Activated CD4-positive, alpha-beta memory T cell treated with anti-CD3 and anti-CD28 coated beads, Interleukin-2, amount 10 ng/mL, durations not matched to agents 7 days and 5 days (primary cell): ENCODE measurements around the gene ADM5. TPM values are rescaled to one million over a fixed set of nuclear protein-coding genes. Genes with fewer than 3 reads are reported as not detected.

ENCODE experiments used
- CTCF ChIA-PET: fragments of 350-600 bp; sonication (Branson Sonifier 250); formaldehyde crosslinking; loops from one replicate; lab custom pipeline; 2021; ENCODE audit warnings: antibody characterized with exemption, inconsistent platforms; lab: Charles Lee
- POLR2A ChIA-PET: fragments of 350-600 bp; sonication (Branson Sonifier 250); formaldehyde crosslinking; loops from one replicate; lab custom pipeline; 2021; ENCODE audit warnings: antibody characterized with exemption; lab: Charles Lee
- DNase-seq: peaks from one replicate; pipeline ENCODE4 v3.0.0-alpha.2; 2020
- H3K27ac Mint-ChIP-seq: one replicate; pipeline ENCODE4 v1.8.0; 2021; ENCODE audit warnings: mild to moderate bottlenecking, mixed read lengths
- H3K27me3 Mint-ChIP-seq: one replicate; pipeline ENCODE4 v1.8.0; 2021; ENCODE audit warnings: mixed read lengths
- H3K36me3 Mint-ChIP-seq: one replicate; pipeline ENCODE4 v1.8.0; 2021; ENCODE audit warnings: low read depth, mixed read lengths
- H3K4me1 Mint-ChIP-seq: one replicate; pipeline ENCODE4 v1.8.0; 2021; ENCODE audit warnings: mixed read lengths
- H3K4me3 Mint-ChIP-seq: one replicate; pipeline ENCODE4 v1.8.0; 2021; ENCODE audit warnings: mild to moderate bottlenecking, mixed read lengths
- H3K9me3 Mint-ChIP-seq: one replicate; pipeline ENCODE4 v1.8.0; 2021; ENCODE audit warnings: mixed read lengths
- total RNA-seq, 2 experiments: library from RNA; stranded (reverse); gene quantifications; one replicate each; pipeline ENCODE4 v1.2.3, GENCODE V29; 2021

The ADM5 gene, protein sequence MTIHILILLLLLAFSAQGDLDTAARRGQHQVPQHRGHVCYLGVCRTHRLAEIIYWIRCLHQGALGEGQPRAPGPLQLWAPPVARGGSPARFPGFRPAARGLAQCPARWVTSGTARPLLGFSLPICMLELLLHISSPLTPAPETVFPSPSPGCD
- total RNA-seq, result 1 to 10 TPM; 2.6 to 2.9 TPM

DNA sequence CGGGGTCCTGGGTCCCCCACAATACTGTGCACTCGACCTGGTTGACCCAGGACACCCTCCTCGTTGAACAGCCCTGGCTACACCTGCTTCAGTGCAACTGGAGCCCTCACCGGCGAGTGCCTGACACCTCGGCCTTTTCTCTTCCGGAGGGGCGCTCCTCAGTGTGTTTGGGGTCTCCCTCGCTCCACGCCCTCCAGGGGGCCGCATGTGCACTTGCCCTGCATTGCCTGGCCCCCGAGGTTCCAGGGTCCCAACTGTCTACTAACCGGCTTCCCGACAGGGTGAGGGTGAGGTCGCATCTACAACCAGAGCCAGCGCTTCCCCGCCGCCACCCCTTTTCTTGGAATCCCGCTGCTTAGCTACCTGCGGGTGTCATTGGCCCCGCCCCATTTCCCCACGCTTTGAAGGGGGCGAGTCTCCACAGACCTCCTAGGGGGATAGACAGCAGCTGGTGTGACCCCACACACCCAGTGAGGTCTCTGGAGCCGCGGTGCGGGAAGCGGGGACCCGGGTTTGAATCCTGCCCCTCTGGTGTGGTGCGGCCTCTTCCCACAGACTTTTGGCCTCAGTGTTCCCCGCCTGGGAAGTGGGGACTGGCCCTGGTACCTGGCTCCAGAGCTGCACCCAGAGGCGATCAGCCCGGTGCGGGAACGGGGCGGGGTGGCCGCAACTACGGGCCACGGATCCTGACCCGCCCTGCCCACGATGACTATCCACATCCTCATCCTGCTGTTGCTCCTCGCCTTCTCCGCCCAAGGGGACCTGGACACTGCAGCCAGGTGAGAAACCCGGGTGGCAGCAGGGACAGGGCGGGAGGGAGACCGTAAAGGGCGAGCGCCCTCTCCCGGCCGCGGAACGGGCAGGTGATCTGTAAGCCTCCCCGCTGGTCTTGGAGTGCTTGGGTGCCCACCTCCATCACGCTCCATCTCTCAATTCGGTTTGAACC lies at the start of gene ADM5:
ADM5 (plus strand) TSS at position 462 of the 946 bp plus-strand sequence; CDS start at position 706, 244 bp downstream.
- DNase-seq, result peak; percentile 35
- Mint-ChIP-seq H3K27ac (no peak within 1 kb of the TSS), H3K27me3 (peaks cover 22% of the 10 kb centered on the region), H3K4me1 (peaks cover 33% of the 10 kb centered on the region), H3K4me3 (peak within 1 kb of the TSS; percentile 65), H3K36me3 (peaks cover 28% of the 10 kb centered on the region), H3K9me3 (no peaks in the 10 kb centered on the region)
- POLR2A ChIA-PET, result interaction anchor here (1.1 kb wide), 1 partner anchor 10 kb away, joined by 5 read pairs; no protein-coding TSS in a partner anchor
- CTCF ChIA-PET, result interaction anchor here (0.6 to 1.0 kb wide), 2 partner anchors 17 to 244 kb away, joined by 3 read pairs; no protein-coding TSS in a partner anchor

DNA sequence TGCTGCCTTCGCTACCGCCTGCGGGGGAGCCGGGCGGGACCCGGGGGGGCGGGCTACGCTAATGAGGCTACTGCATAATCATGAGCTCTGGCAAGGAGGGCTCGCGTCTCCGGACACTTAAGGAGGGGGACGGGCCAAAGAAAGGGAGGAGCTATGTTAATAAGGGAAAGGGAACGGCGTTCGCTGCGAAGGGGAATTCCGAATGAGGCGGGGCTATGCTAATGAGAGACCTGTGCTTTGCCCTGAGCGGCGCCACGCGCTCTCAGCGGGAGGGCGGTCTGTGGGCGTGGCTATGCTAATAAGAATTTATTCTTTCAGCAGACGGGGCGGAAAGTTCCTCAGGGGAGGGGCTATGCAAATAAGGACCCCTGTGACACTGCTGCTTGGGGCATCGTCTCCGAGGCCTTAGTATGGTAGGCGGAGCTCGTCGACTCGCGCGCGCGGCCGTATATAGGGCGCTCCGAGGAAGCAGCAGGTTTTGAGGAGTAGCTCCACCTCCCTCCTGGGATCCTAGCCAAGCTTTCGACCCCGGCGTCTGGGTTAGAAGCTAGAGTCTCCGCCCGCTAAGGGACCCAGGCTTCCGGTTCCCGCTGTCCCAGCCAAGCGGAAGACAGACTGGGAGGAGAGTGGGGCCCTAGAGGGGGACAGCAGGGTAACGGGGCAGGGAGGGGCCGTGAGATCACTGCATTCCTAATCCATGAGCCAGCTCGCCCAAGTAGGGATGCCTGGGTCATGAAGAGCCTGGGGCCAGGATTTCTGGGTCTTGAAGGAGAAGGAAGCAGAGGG lies 49.1 kb upstream of the ADM5 start, which contains the start of gene RRAS:
RRAS (minus strand) TSS at position 31 of the 786 bp plus-strand sequence. CDS start 45 bp downstream, outside the sequence.
- peaks cover 6% of the 10 kb centered on the region for H3K27me3 Mint-ChIP-seq
- peak; percentile 100 for DNase-seq
- peaks cover 14% of the 10 kb centered on the region for H3K36me3 Mint-ChIP-seq
- peak within 1 kb of the TSS; percentile 98 for H3K4me3 Mint-ChIP-seq
- no peaks in the 10 kb centered on the region for H3K9me3 Mint-ChIP-seq
- H3K27ac Mint-ChIP-seq, result peak within 1 kb of the TSS; percentile 94
- ChIA-PET POLR2A (interaction anchor here (0.7 to 6.1 kb wide), 16 partner anchors 9 to 305 kb away, joined by 3 to 91 read pairs (median 3); partner anchors contain the start of genes ALDH16A1, BCL2L12, CD37 and IRF3), CTCF (interaction anchor here (0.7 to 5.2 kb wide), 15 partner anchors 24 to 647 kb away, joined by 3 to 90 read pairs (median 4); partner anchors contain the start of genes LIN7B, PRMT1 and RUVBL2)
- peaks cover 59% of the 10 kb centered on the region for H3K4me1 Mint-ChIP-seq

DNA sequence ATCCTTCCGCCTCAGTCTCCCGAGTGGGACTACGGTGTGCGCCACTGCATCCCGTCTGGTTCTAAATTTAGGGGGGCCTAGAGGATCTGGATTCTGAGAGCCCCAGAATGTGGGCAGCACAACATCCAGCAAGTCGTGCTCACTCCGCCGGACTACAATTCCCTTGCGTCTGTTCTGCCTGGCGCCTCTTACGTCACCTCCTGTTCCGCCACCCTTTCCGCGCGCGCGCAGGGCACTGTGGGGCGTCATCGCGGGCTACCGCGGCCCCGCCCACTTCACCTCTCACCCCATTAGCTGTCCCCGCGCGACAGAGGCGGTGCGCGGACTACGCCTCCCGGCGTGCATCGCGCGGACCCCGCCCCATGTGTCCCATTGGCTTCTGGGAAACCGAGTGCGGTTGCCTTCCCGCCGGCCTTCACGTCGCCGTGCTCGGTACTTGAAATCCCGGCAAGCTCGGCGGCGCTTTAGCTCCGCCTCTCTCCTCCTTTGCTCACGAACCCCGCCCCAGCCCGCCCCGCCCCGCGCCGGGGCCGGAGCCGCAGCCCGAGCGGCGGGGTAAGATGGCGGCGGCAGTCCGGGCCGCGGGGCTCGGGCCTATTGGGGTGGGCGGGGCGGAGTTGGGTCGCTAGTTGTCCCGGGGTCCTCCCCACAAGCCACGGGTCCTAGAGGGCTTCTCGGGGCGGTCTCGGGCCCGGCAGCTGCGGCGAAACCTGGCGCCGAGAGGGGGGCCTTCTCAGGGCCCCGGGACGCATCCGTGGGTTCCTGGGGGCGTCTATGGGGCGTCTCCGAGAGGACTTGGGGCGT lies 47.5 kb upstream of the ADM5 start, which contains the start of gene SCAF1:
SCAF1 (plus strand) TSS at position 522 of the 804 bp plus-strand sequence. CDS start 2,818 bp downstream, outside the sequence.
- peak within 1 kb of the TSS; percentile 94 for H3K27ac Mint-ChIP-seq
- DNase-seq, result peak; percentile 100
- peaks cover 58% of the 10 kb centered on the region for H3K4me1 Mint-ChIP-seq
- peaks cover 28% of the 10 kb centered on the region for H3K36me3 Mint-ChIP-seq
- peak within 1 kb of the TSS; percentile 98 for H3K4me3 Mint-ChIP-seq
- peaks cover 6% of the 10 kb centered on the region for H3K27me3 Mint-ChIP-seq
- ChIA-PET POLR2A (interaction anchor here (0.6 to 6.1 kb wide), 11 partner anchors 15 to 649 kb away, joined by 3 to 91 read pairs (median 6); partner anchors contain the start of genes BCL2L12, GYS1, IRF3 and NOSIP), CTCF (interaction anchor here (0.9 to 5.2 kb wide), 6 partner anchors 33 to 101 kb away, joined by 3 to 90 read pairs (median 3); partner anchors contain the start of genes NOSIP and PRMT1)
- H3K9me3 Mint-ChIP-seq, result no peaks in the 10 kb centered on the region

DNA sequence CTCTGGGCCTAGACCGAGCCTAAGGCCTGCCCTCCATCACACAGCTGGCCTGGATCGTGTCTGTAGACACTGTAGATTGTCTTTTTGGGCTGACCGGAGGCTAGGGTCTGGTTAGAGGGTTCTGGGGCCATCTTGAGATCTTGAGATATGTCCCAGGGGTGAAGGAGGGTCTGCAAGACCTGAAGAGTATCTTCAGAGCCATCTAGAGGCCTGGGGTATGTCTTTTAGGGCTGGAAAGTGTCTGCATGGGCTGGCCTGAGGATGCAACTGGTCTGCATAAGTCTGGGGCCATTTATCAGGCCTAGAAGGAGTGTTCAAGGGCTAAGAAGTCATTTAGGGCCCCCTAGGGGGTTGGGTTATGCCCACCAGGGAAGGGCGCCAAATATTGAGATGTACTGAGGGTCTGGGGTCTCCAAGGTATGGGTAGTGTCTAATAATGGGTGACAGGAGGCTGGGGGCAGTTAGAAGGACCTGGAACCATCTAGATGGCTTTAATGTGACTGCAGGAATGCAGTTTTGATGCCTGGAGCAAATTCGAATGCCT lies 46.8 kb upstream of the ADM5 start:
- Mint-ChIP-seq H3K9me3 (no peaks in the 10 kb centered on the region), H3K4me3 (peak overlapping the region; percentile 98), H3K27me3 (peaks cover 6% of the 10 kb centered on the region), H3K36me3 (peaks cover 34% of the 10 kb centered on the region), H3K27ac (peak overlapping the region; percentile 94), H3K4me1 (peaks cover 57% of the 10 kb centered on the region)
- CTCF ChIA-PET, result interaction anchor here (0.9 to 5.2 kb wide), 7 partner anchors 32 to 111 kb away, joined by 3 to 90 read pairs (median 3); partner anchors contain the start of genes NOSIP and PRMT1
- POLR2A ChIA-PET, result interaction anchor here (0.6 to 6.1 kb wide), 14 partner anchors 14 to 649 kb away, joined by 3 to 91 read pairs (median 5); partner anchors contain the start of genes BCL2L12, GYS1, IRF3 and NOSIP
- DNase-seq, result no peak

DNA sequence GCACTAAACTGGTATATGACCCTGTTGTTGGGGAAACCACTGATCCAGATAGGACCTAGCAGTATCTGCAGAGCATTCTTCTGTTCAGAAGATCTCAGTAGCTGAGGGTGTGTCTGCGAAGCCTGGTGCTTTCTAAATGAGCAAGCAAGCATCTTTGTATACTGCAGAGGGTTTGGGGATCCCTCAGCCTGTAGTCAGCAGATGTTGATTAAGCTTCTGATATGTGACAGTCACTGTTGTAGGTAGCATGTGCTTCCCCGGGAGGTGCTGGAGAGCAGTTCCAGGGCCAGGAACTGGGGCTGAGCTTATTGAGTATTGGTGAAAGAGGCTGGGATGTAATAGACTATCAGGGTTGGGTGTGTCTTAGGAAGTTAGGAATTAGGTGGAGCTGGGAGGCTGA lies 45.9 kb upstream of the ADM5 start:
- ChIA-PET CTCF (interaction anchor here (0.9 to 5.2 kb wide), 5 partner anchors 20 to 112 kb away, joined by 3 to 90 read pairs (median 3); partner anchors contain the start of gene PRMT1), POLR2A (interaction anchor here (0.9 to 6.1 kb wide), 13 partner anchors 12 to 650 kb away, joined by 3 to 91 read pairs (median 6); partner anchors contain the start of genes BCL2L12, IRF3, NOSIP and PRMT1)
- Mint-ChIP-seq H3K27ac (peak overlapping the region; percentile 94), H3K4me1 (peaks cover 50% of the 10 kb centered on the region), H3K9me3 (no peaks in the 10 kb centered on the region), H3K36me3 (peaks cover 34% of the 10 kb centered on the region), H3K27me3 (peaks cover 2% of the 10 kb centered on the region), H3K4me3 (peak overlapping the region; percentile 98)
- DNase-seq, result peak; percentile 44

DNA sequence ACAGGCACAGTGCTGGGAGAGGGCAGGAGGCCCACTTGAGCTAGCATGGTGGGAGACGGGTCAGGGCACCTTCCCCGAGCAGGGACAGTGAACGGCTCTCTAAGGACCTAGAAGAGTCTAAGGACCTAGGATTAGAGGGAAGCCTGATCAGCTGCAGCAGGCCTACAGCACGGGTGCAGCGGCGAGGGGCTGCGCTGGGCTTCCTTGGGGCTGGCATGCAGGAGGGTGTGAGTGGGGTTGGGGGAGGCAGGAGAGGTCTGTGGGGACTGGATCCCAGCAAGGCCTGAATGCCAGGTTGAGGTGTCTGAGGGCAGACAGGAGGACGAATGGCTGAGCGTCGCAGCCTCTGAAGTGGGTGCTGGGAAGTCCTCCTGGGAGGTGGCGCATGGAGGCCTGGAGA lies 43.8 kb upstream of the ADM5 start:
- ChIA-PET POLR2A (interaction anchor here (1.3 to 3.0 kb wide), 2 partner anchors 15 to 31 kb away, joined by 3 to 11 read pairs; partner anchors contain the start of gene PRMT1), CTCF (interaction anchor here (0.8 kb wide), 1 partner anchor 20 kb away, joined by 3 read pairs; no protein-coding TSS in a partner anchor)
- H3K27me3 Mint-ChIP-seq, result no peaks in the 10 kb centered on the region
- H3K27ac Mint-ChIP-seq, result no peak overlapping the region
- no peaks in the 10 kb centered on the region for H3K9me3 Mint-ChIP-seq
- peaks cover 37% of the 10 kb centered on the region for H3K4me1 Mint-ChIP-seq
- peaks cover 46% of the 10 kb centered on the region for H3K36me3 Mint-ChIP-seq
- H3K4me3 Mint-ChIP-seq, result no peak overlapping the region
- DNase-seq, result no peak

DNA sequence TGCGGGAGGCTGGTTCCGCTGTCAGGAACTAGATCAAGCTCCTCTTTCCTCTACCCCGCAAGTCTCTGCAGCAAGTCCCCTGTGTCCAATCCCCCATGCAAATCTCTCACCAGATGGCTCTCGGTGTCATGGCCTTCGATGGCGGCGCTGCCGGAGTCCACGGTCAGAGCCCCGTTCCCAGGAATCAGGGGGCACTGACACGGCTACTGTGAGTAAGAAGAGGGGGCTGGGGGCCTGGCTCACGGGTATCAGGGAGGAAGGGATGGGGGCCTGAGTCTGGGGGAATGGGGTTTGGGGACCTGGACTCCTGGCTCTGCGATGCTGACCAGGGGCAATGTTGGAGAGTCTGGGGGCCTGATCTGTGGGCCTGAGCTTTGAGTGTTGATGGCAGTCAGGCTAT lies 43.4 kb upstream of the ADM5 start:
- H3K27me3 Mint-ChIP-seq, result no peaks in the 10 kb centered on the region
- no peak for DNase-seq
- H3K4me3 Mint-ChIP-seq, result no peak overlapping the region
- peaks cover 47% of the 10 kb centered on the region for H3K36me3 Mint-ChIP-seq
- H3K4me1 Mint-ChIP-seq, result peaks cover 33% of the 10 kb centered on the region
- ChIA-PET CTCF (no interaction called here), POLR2A (interaction anchor here (0.8 to 3.0 kb wide), 3 partner anchors 15 to 31 kb away, joined by 3 to 11 read pairs (median 3); partner anchors contain the start of gene PRMT1)
- H3K27ac Mint-ChIP-seq, result no peak overlapping the region
- H3K9me3 Mint-ChIP-seq, result no peaks in the 10 kb centered on the region

DNA sequence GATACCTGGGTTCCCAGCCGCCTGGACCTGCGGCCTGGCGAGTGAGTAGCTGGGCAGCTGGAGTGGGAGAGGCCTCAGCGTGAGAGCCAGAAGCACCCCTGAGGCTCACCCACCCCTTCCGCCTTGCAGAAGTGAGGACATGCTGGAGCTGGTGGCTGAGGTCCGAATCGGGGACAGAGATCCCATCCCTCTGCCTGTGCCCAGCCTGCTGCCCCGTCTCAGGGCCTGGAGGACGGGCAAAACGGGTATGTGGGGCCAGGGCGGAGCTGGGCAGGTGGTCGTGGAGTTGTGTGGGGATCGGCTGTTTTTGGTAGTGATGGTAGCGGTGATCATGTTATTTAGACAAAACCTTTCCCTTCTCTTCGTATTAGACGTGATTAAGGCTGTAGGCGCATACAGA lies 42.8 kb upstream of the ADM5 start:
- no peak overlapping the region for H3K27ac Mint-ChIP-seq
- ChIA-PET POLR2A (interaction anchor here (0.8 kb wide), 1 partner anchor 22 kb away, joined by 3 read pairs; no protein-coding TSS in a partner anchor), CTCF (no interaction called here)
- no peaks in the 10 kb centered on the region for H3K9me3 Mint-ChIP-seq
- peaks cover 48% of the 10 kb centered on the region for H3K36me3 Mint-ChIP-seq
- no peak for DNase-seq
- H3K4me3 Mint-ChIP-seq, result no peak overlapping the region
- peaks cover 31% of the 10 kb centered on the region for H3K4me1 Mint-ChIP-seq
- no peaks in the 10 kb centered on the region for H3K27me3 Mint-ChIP-seq

DNA sequence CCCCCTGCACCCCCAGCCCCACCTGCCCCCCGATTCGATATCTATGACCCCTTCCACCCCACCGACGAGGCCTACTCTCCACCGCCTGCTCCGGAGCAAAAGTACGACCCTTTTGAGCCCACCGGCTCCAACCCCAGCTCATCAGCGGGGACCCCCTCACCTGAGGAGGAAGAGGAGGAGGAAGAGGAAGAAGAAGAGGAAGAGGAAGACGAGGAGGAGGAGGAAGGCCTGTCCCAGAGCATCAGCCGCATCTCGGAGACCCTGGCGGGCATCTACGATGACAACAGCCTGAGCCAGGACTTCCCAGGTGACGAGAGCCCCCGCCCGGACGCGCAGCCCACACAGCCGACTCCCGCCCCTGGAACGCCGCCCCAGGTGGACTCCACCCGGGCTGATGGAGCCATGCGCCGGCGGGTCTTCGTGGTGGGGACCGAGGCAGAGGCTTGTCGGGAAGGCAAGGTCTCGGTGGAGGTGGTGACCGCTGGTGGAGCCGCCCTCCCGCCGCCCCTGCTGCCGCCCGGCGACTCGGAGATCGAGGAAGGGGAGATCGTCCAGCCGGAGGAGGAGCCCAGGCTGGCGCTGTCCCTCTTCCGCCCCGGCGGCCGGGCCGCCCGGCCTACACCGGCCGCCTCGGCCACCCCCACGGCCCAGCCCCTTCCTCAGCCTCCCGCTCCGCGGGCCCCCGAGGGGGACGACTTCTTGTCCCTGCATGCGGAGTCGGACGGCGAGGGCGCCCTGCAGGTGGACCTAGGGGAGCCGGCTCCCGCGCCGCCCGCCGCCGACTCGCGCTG lies 38.2 kb upstream of the ADM5 start:
- CTCF ChIA-PET, result no interaction called here
- no peak overlapping the region for H3K4me3 Mint-ChIP-seq

DNA sequence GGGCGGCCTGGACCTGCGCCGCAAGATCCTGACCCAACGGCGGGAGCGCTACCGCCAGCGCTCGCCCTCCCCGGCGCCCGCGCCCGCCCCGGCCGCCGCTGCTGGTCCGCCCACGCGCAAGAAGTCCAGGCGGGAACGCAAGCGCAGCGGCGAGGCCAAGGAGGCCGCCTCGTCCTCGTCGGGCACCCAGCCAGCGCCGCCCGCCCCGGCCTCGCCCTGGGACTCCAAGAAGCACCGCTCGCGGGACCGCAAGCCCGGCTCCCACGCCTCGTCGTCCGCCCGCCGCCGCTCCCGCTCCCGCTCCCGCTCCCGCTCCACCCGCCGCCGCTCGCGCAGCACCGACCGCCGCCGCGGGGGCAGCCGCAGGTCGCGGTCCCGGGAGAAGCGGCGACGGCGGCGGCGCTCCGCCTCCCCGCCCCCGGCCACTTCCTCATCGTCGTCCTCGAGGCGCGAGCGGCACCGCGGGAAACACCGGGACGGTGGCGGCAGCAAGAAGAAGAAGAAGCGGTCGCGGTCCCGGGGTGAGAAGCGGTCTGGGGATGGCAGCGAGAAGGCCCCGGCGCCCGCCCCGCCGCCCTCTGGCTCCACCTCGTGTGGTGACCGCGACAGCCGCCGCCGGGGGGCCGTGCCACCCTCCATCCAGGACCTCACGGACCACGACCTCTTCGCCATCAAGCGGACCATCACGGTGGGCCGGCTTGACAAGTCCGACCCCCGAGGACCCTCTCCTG lies 37.4 kb upstream of the ADM5 start:
- Mint-ChIP-seq H3K27me3 (no peaks in the 10 kb centered on the region), H3K36me3 (peaks cover 47% of the 10 kb centered on the region), H3K4me3 (no peak overlapping the region), H3K27ac (no peak overlapping the region), H3K9me3 (no peaks in the 10 kb centered on the region), H3K4me1 (peaks cover under 1% of the 10 kb centered on the region)
- POLR2A ChIA-PET, result no interaction called here
- DNase-seq, result no peak
- CTCF ChIA-PET, result no interaction called here

More for the DNA sequence above, 38.2 kb upstream of the ADM5 start:
- Mint-ChIP-seq H3K27me3 (no peaks in the 10 kb centered on the region), H3K9me3 (no peaks in the 10 kb centered on the region), H3K27ac (no peak overlapping the region), H3K4me1 (peaks cover 4% of the 10 kb centered on the region), H3K36me3 (peaks cover 47% of the 10 kb centered on the region)
- DNase-seq, result no peak
- POLR2A ChIA-PET, result no interaction called here
